ENCODE measurements around the gene ZC3H18.

DNA sequence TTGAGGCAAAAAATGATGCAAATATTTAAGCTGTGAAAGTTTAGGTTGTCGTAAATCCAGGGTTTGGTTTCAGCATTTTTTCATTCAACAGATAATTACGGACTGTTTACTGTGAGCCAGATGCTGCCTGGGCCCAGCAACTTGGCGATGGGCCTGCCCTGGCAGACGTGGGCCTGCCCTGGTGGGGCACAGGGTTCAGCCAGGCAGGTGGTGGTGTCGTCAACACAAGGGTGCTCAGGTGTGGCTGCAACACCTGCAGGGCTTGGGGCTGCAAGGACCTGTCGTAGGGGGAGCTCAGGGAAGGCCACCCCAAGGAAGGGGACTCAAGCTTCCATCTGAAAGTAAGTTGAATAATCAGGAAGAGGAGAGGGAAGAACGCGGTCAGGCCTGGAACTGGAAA, 15.1 kb downstream of the ZC3H18 start:
- TF ChIP-seq, protein P1, sequence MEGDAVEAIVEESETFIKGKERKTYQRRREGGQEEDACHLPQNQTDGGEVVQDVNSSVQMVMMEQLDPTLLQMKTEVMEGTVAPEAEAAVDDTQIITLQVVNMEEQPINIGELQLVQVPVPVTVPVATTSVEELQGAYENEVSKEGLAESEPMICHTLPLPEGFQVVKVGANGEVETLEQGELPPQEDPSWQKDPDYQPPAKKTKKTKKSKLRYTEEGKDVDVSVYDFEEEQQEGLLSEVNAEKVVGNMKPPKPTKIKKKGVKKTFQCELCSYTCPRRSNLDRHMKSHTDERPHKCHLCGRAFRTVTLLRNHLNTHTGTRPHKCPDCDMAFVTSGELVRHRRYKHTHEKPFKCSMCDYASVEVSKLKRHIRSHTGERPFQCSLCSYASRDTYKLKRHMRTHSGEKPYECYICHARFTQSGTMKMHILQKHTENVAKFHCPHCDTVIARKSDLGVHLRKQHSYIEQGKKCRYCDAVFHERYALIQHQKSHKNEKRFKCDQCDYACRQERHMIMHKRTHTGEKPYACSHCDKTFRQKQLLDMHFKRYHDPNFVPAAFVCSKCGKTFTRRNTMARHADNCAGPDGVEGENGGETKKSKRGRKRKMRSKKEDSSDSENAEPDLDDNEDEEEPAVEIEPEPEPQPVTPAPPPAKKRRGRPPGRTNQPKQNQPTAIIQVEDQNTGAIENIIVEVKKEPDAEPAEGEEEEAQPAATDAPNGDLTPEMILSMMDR (IDR thresholded peaks at IDR 0.05) = no peak
- no peak for TF ChIP-seq POLR2A (IDR thresholded peaks at IDR 0.05)
- TF ChIP-seq EP300 (IDR thresholded peaks at IDR 0.05) = no peak
- no peak for TF ChIP-seq POLR2AphosphoS5 (IDR thresholded peaks at IDR 0.05)

Data from stomach (tissue), 4 donors.